Esophagus muscularis mucosa (tissue), 4 donors: ENCODE measurements around the gene RABGGTB. TPM values are rescaled to one million over a fixed set of nuclear protein-coding genes. Genes with fewer than 3 reads are reported as not detected.

ENCODE experiments used
- DNase-seq: peaks from one replicate; pipeline ENCODE4 v3.0.0-alpha.2; 2017; ENCODE audit errors: extremely low spot score
- H3K27ac ChIP-seq, 4 donors: fragments of 200-600 bp; sonication (generic); replicated peaks in 1 of 4; 1 replicate in 3 of 4; 2 replicates in 1 of 4; pipeline ENCODE4 v1.5.1; 2016 to 2019; ENCODE audit warnings: mild to moderate bottlenecking in 1 of 4
- H3K27me3 ChIP-seq, 4 donors: fragments of 200-600 bp; sonication (generic); one replicate each; pipeline versions ENCODE4 v1.5.1 to v1.6.0; 2016 to 2019
- H3K36me3 ChIP-seq, 4 donors: fragments of 200-600 bp; sonication (generic); one replicate each; pipeline ENCODE4 v1.5.1; 2016 to 2019
- H3K4me1 ChIP-seq, 4 donors: fragments of 200-600 bp; sonication (generic); one replicate each; pipeline ENCODE4 v1.5.1; 2016 to 2019
- H3K4me3 ChIP-seq, 4 donors: fragments of 200-600 bp; sonication (generic); 1 replicate in 2 of 4; 2 replicates in 2 of 4; pipeline ENCODE4 v1.5.1; 2016 to 2019; ENCODE audit warnings: mild to moderate bottlenecking in 4 of 4, moderate library complexity in 1 of 4
- H3K9me3 ChIP-seq, 4 donors: fragments of 200-600 bp; sonication (generic); 1 replicate in 3 of 4; 2 replicates in 1 of 4; pipeline ENCODE4 v1.5.1; 2016 to 2019
- CTCF ChIP-seq, 3 experiments: fragments of 200-600 bp in 2 of 3; fragments of 450-650 bp in 1 of 3; sonication (generic) in 2 of 3; IDR thresholded peaks; one replicate each; pipeline ENCODE4 v1.5.1; 2017 to 2019; ENCODE audit warnings: antibody characterized with exemption in 3 of 3, mild to moderate bottlenecking in 2 of 3, moderate library complexity in 1 of 3
- EP300 ChIP-seq: sonication (generic); formaldehyde crosslinking; IDR thresholded peaks from one replicate; pipeline ENCODE4 v1.6.1; 2017; ENCODE audit warnings: antibody characterized with exemption
- POLR2A ChIP-seq: fragments of 450-650 bp; IDR thresholded peaks from one replicate; pipeline ENCODE4 v1.6.1; 2017; ENCODE audit warnings: antibody characterized with exemption, moderate library complexity, mild to moderate bottlenecking, low read depth
- POLR2AphosphoS5 ChIP-seq, 2 donors: sonication (generic); formaldehyde crosslinking; IDR thresholded peaks; one replicate each; pipeline ENCODE4 v1.6.1; 2017; ENCODE audit warnings: antibody characterized with exemption in 2 of 2
- intact Hi-C: fragments of 100-400 bp; cut with DNase I; formaldehyde crosslinking; loops from one replicate; pipeline ENCODE4 v1.15.1; 2023
- small RNA-seq, 3 donors: library from RNA; depleted of rRNA; stranded (forward); fragments of <200 nt; gene quantifications; one replicate each; pipeline ENCODE3, GENCODE V24; 2016
- total RNA-seq, 4 donors: library from RNA; depleted of rRNA; stranded (reverse); fragments of >200 nt; gene quantifications; one replicate each; pipeline versions ENCODE4 v1.1.0 to v1.2.1, GENCODE V29; 2016

Gene RABGGTB
- total RNA-seq, 4 donors from 2014 or later = 24.3 to 55.2 (median 38.1) TPM

GRCh38 chr1:75841421-75841820, 55.4 kb downstream of the RABGGTB start:
- Histone ChIP-seq H3K9me3 (no peaks in the 10 kb centered on the region), H3K27ac (no peak overlapping the region), H3K4me3 (no peak overlapping the region), H3K27me3 (no peaks in the 10 kb centered on the region), H3K36me3 (no peaks in the 10 kb centered on the region), H3K4me1 (no peaks in the 10 kb centered on the region)
- TF ChIP-seq EP300 = no peak
- TF ChIP-seq CTCF (IDR thresholded peaks at IDR 0.05) = no peak
- TF ChIP-seq POLR2A = no peak
- TF ChIP-seq POLR2AphosphoS5 (IDR thresholded peaks at IDR 0.05) = no peak
- no peak for DNase-seq
- intact Hi-C loops = no loop called here

Small RNA genes within 50 kb of the gene (small RNA-seq; reads per million reads assigned to genes)
- gene SNORD45A (0 reads per million in 3 donors), gene SNORD45B (0 reads per million in 3 donors), gene SNORD45C (0 reads per million in 3 donors)

Other genes starting within 250 kb of the RABGGTB start
- under 1 TPM in 3 of 4 donors, not detected in 1; 0.17 to 0.71 (median 0.23) TPM for gene SLC44A5, start 175.1 kb upstream of the RABGGTB start, total RNA-seq
- gene ACADM, start 61.5 kb upstream of the RABGGTB start, total RNA-seq = 10 to 100 TPM; 50.9 to 71.1 (median 59.7) TPM
- under 1 TPM; 0.13 to 0.83 (median 0.28) TPM for gene MSH4, start 10.6 kb downstream of the RABGGTB start, total RNA-seq
- gene ASB17, start 146.1 kb downstream of the RABGGTB start, total RNA-seq = not detected